Breast epithelium (tissue), 3 donors: ENCODE results near the gene MCUB.

ENCODE experiments used
- CTCF ChIP-seq, 3 donors: fragments of 450-650 bp; IDR thresholded peaks; one replicate each; pipeline ENCODE4 v1.5.1; 2016 to 2017; ENCODE audit warnings: antibody characterized with exemption in 3 of 3, mild to moderate bottlenecking in 3 of 3, moderate library complexity in 3 of 3
- POLR2A ChIP-seq: fragments of 450-650 bp; IDR thresholded peaks from one replicate; pipeline ENCODE4 v1.6.1; 2016; ENCODE audit warnings: antibody characterized with exemption, mild to moderate bottlenecking, moderate library complexity
- POLR2AphosphoS5 ChIP-seq, 3 donors: sonication (generic); formaldehyde crosslinking; IDR thresholded peaks; one replicate each; pipeline ENCODE4 v1.6.1; 2017; ENCODE audit warnings: antibody characterized with exemption in 3 of 3

DNA sequence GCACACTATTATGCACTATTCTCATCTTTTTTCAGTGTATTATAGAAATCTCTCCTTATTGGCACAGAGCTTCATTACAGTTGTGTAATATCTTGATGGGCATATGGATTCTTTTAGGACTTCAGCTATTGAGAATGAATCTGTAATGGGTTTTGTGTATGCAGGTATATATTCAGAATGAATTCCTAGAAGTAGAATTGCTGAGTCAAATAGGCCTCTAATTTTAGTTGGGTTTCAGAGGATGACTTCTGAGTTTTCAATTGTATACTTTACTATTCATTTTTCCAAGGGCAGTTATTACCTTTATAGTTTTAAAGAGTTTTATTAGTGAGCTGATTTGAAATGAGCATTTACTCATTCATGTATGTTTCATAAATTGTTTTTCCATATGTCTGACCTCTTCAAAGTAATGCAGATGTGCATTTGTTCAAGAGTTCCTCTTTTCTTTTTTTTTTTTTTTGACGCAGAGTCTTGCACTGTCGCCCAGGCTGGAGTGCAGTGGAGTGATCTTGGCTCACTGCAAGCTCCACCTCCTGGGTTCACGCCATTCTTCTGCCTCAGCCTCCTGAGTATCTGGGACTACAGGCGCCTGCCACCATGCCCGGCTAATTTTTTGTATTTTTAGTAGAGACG is 123.7 kb downstream of the MCUB start:
- TF ChIP-seq POLR2A (no peak), CTCF (IDR thresholded peaks at IDR 0.05) (no peak), POLR2AphosphoS5 (IDR thresholded peaks at IDR 0.05) (no peak)
